GM18498 (cell line): ENCODE results near the gene GRN.
"Not testable (repeated sequence)": the region's sequence is repeated elsewhere in the genome, so short reads cannot be mapped to it uniquely, and the experiment has no call there.

Experiments used
- ATAC-seq: cut with Tn5 transposase; IDR thresholded peaks from one replicate; pipeline ENCODE4 v1.9.1; 2021; ENCODE audit warnings: mild to moderate bottlenecking, moderate library complexity; ENCODE audit not compliant: unreplicated experiment

GRN gene

DNA sequence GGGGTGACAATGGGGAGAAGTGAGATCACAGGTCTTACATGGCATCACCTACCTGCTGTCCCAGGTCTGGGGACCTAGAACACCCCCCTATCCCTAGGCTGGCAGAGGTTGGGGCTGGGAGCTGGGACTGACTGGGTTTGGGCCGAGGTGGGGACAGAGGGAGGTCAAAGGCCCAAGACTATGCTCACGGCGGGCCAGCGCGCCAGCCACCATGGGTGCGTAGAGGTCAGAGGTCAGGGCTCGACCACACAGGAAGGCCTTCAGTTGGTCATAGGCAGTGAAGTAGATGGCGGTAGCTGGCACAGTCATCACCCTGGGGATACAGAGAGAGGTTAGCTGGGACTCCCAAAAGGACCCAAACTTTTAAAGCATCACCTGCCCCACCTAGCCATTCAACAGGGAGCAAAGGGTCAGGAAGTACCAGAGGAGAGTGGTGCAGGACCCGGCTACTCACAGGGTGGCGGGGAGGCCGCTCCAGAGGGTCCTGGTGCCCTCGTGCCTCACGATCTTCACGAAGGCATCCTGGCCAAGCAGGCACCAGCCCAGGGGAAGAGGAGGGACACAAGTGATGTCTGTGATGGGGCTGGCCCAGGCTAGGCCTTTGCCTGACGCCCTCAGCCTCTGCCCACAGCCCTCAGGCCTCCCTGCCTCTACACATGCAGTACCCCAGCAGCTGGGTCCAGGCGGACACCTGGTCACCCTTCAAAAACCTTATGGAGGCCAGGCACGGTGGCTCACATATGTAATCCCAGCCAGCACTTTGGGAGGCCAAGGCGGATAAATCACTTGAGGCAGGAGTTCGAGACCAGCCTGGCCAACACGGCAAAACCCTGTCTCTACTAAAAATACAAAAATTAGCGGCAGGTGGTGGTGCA is 23.6 kb upstream of the GRN start:
- ATAC-seq, result no peak

DNA sequence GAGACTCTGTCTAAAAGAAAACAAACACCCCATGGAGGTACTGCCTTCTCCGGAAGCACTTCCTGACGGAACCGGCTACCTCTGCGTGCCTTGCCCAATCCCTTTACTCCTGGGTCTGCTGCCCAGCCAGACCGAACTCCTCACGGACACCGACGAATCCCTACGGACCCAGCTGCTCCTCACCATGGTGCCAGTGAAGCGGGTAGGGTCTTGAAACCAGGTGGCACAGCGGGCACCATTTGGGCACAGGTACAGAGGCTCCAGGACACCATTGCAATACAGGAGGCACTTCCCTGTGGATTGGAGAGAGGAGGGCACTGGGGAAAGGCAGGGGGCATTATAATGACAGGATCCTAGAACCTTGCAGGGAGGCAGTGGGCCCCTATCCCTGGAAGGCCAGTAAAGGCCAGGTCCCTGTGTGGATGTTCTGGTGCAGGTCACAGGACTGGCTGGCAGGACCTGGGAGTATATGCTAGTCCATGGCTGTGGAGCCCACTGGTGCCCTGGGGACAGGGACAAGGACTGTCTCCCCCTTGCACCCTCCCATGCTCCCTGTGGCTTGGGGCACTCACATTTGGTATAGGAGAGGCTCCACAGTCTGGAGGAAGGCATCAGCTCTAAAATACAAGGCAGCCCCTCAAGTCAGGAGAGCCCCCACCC is 22.7 kb upstream of the GRN start:
- no peak for ATAC-seq

DNA sequence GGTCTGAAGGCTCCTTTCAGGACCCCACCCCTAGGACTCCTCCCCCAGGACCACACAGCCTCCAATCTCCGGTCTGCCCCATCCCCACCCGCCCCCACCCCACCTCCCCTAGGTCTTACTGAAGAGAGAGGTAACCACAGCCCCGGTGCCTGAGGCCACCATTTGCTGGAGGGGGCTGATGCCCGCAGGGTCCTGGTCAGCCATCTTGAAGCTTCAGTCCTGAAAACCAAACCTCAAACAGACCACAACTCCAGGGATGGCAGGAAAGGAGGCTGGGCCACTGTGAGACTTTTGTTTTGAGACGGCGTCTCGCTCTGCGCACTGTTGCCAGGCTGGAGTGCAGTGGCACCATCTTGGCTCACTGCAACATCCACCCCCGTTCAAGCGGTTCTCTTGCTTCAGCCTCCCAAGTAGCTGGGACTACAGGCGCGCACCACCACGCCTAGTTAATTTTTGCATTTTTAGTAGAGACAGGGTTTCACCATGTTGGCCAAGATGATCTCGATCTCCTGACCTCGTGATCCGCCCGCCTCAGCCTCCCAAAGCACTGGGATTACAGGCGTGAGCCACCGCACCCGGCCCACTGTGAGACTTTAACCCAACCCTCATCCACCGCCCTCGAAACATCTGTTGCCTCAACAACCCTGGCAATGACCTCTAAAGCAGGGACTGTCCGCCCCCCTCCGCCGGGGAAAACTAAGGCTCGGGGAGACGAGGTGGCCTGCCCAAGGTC is 21.6 kb upstream of the GRN start:
- ATAC-seq, result no peak

DNA sequence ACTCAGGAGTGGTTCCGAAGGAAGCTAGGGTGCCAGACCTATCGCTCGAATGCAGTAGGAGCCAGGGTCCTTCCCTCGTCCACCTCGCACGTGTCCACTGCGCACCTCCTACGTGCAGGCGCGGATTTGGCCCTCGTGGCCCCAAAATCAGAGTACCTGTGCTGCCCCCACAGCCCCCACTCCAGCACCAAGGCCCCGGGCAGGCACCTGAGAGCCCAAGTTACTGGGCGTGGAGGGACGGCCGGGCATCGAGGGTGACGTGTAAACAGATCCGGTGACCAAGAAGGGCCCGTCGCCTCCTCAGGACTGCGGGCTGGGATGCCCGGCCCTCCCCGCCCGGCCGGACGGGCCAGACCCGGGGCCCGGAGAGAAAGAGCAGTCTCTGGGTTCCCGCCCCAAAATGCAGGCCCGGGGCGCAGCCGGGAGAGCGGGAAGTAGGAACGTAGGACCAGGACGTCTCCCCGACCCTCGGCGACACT is 21.0 kb upstream of the GRN start:
- ATAC-seq, result peak; percentile 1

DNA sequence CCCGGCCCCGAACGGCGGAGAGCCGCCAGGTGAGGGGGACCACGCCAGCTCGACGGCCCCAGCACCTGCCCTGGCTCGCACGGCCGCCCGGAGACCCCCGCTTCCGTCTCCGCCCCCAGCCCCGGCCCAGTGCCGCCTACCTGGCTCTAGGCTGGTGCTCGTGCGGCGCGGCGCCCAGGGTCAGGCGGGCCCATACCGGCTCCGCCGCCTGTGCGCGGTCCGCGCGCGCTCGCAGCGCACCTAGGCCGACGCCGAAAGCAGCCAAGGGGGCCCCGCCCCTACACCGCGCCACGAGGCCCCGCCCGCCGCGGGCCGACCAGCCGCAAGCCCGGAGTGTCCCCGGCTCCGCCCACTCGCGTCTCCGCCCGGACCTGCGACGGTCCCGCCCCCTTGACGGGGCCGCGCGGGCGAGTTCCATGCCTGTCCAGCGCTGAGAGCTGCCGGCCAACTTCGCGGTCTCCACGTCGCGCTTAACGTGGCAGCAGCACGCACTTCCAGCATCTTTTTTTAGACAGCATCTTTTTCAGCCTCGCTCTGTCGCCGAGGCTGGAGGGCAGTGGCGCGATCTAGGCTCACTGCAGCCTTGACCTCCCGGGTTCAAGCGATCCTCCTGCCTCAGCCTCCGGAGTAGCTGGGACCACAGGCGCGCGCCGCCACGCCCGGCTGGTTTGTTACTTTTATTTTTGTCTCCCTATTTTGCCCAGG is 20.4 kb upstream of the GRN start, which contains the start of gene SLC25A39:
Gene SLC25A39, minus strand, starts transcription at position 253 of the 705 bp plus-strand sequence. CDS start 1,261 bp downstream, outside the sequence.
- ATAC-seq, result peak; percentile 70

DNA sequence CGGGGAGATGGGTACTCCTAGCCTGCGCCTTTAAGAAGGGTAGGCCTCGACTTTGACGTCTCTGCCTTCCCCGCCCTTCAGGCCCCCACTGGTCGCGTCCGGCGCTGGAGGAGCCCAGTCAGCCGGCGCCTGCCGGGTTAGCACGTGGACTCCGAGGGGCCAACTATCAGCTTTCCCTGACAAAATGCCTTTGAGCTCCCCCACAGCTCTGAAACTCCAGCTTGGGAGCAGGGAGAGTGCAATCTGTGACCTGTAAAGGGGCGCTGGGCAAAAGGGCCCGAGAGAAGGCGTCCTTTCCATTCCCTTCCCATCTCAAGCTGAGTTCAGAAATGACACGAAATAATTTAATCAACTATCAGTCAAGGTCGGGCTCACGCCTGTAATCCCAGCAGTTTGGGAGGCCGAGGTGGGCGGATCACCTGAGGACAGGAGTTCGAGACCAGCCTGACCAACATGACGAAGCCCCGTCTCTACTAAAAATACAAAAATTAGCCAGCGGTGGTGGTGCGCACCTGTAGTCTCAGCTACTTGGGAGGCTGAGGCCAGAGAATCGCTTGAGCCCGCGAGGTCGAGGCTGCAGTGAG is 18.1 kb upstream of the GRN start:
- ATAC-seq, result peak; percentile 53

DNA sequence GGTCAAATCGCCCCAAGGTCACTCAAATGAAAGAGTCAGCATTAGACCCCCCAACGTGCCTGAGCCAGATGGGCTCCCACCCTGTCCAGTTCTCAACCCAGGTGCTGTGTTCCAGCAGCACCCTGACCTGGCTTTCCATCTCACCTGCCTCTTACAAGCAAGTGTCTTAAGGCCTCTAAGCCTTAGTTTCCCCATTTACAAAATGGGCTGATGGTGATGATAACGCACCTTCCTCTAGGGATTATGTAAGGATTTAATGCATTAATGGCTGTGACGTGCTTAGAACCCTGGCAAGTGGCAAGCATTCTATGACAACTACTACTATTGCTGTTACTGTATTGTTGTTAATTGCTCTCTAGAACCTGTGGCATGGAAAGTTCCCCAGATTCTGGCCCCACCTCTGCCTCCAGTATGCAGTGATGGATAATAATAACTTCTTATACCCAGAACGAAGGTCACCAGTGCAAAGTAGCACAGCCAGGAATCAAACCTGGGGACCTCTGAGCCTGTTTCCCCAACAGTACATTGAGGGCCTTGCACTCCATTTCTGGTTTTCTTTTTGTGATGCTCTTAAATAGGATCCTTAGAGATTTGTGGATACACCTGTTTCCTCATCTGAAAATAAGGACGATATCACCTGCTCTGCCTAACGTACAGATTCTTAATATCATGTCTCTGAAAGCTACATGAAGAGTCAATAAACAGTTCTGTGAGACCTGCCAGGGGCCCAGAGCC is 17.2 kb upstream of the GRN start:
- ATAC-seq, result no peak

DNA sequence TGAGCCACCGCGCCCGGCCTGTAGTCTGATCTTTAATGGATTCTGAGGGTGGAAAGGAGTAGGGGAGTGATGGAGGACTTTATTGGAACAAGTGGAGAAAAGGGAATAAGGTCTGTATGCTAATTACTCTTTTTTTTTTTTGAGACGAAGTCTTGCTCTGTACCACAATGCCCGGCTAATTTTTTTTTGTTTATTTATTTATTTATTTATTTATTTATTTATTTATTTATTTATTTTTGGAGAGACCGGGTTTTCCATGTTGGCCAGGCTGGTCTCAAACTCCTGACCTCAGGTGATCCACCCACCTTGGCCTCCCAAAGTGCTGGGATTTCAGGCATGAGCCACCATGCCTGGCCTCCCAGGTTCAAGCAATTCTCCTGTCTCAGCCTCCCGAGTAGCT is 15.6 kb upstream of the GRN start:
- ATAC-seq, result not testable (repeated sequence)

DNA sequence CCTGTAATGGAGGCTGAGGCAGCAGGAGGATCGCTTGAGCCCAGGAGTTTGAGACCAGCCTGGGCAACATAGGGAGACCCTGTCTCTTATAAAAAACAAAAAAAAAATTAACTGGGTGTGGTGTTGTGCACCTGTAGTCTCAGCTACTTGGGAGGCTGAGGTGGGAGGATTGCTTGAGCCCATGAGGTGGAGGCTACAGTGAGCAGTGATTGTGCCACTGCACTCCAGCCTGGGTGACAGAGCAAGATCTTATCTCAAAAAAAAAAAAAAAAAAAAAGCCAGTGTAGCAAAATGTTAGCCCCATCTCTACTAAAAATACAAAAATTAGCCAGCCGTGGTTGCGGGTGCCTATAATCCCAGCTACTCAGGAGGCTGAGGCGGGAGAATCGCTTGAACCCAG is 14.8 kb upstream of the GRN start:
- not testable (repeated sequence) for ATAC-seq

DNA sequence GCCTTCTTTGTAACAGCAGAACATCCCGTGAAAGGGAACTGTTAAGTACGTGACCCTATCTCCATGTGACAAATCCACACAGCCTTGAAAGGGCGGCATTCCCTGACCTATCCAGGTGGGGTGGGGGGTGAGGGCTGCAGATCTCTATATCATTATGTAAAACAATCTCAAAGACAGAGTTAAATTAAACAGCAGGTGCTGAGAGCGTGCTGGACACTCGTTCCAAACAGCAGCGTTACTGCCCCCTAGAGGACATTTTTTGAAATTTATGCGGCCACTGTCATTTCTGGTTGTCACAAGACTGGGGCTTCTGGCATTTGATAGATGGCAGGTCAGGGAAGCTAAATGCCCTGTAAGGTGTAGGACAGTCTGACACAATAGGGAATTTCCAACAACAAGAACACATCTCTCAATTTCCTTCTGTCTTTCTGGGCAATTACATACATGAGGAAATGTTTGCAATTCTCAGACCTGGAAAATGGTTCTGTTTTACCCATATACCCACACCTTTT is 13.8 kb upstream of the GRN start:
- no peak for ATAC-seq

DNA sequence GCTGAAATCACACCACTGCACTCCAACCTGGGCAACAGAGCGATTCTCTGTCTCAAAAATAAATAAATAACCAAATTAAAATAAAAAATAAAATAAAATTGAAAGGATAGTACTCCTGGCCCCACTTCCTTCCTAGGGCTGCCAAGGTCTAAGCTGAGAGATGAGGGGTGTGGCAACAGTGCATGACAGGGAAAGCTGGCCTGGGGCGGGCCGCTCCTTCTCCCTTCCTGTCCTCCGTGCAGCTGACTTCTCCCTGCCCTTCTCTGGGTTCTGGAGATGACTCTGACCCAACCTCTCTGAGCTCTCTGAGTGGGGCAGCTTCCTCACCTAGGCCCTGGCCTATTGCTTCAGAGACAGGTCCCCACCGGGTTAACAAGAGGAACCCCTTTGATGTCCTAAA is 11.7 kb upstream of the GRN start:
- no peak for ATAC-seq

DNA sequence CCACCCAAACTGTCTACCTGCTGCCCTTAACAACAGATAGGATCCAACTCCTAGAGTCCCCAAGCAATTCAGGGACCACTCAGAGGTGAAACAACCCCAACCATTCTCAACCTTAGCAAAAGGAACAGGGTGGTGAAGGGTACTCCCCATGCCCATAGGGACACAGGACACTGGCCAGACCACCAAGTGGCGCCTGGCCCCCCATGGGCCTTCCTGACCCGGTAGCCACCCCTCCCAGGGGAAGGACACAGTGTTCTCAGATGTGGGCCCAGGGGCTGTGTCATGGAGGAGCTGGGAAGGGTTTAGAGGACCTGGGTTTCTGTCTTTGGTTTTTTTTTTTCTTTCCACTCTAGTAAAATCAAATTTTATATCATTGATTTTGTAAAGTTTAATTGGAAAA is 10.8 kb upstream of the GRN start:
- no peak for ATAC-seq

DNA sequence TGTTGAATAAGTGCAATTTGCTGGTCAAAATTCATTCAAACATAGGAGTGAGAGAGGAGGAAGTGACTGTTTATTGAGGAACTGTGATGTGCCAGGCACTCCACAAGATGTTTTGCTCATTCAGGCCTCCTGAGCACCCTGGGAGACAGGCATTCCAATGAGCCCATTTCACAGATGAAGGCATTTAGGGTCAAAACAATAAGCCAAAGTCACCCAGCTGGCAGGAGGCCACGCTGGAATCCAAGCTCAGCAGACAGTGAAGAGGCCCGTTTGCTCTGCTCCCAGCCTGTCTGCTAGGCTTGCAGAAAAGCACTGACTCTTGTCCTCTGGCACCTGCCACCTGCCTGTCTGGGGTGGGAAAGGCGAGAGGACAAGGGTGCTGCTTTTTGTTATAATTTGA is 10.4 kb upstream of the GRN start:
- ATAC-seq, result no peak

DNA sequence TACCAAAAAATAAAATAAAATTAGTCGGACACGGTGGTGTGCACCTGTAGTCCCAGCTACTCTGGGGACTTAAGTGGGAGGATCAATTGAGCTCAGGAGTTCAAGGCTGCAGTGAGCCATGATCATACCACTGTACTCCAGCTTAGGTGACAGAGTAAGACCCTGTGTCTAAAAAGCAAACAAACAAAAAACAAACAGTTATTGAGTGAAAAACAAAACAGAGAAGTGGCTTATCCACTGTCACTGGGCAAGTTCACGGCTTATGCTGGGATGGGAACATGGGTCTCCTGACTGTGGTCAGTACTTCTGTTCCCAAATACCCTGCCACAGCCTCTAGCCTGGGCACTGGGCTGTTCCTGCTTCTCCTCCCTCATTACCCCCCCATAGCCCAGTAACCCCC is 9.5 kb upstream of the GRN start:
- no peak for ATAC-seq

DNA sequence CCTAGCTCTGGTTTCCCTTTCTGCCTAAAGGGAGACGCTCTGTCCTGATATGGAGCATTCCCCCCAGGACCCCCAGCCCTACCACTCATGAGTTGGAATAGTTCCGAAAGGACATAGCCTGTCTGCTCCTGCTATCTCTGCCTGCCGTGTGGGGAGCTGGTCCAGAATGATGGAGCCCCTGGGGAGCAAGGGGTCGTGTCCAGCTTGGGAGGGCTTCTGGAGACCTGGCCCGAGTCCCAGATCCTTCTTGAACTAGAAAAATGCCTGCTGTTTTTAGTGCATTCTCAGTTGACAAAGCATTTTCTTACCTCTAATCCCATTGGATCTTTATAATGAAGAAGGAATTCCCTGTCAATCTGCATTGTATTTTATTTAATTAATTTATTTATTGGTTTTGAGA is 9.1 kb upstream of the GRN start:
- ATAC-seq, result no peak

DNA sequence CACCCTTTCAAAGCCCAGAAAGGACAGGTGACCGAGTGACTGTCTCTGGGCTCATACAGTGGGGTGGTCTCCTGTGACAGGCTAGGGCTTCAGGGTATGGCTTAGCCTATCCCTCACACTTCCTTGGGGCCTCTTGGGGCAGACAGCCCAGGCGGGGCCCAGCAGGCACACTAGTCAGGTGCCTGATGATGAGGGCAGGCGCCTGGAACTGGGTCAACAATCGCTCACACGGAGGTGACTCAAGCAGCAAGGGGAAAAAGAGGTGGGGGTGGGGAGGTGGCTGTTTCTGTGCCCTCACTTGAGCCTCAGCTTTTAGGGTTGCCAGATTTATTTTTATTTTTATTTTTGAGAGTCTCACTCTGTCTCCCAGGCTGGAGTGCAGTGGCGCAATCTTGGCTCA is 6.4 kb upstream of the GRN start:
- no peak for ATAC-seq

DNA sequence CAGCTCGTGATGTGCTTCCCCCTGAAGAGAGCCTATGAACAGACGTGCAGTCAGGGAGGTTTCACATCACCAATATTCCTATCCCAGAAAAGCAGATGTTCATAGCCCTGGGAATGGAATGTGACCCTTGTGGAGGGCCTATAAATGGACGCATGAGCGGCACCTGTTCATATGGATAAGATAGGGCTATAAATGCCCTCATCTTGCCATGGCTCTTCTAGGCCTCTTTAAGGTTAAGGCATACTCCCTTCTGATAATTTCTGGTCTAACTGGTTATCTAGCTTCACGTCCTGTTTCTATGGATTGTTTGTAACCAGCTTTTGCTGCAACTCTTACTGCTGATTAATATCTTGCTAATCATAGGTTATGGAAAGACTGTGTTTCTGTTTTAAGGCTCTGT is 4.5 kb upstream of the GRN start:
- ATAC-seq, result not testable (repeated sequence)

DNA sequence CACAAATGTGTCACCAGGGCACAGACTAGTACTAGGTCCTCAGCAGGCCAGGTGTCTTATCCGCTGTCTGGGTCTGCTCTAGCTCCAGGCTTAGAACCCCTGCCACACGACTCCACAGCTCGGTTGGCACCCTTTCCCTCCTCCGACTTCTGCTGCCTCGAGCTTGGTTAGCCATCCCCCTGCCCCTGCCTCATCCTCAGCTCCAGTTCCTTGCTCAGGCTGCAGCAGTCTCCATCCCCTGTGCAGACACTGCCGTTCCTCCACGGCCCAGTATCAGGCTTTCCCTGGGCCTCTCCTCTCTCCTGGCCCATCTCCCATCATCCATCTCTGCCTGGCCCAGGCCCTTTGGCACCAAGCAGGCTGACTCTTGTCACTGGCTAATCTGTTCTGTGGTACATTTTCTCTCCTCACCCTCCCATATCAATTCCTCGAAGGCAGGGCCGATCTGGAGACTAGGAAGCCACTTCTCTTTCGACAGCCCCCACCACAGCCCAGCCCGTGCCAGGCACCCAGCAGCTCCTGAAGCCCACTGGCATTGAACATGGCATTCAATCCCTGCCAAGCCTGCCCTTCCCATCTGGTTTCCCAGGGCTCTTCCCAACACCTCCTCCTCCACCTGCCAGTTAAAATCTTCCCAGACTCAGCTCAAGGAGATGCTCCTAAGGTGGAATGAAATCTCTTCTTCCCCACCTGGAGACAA is 1.4 kb upstream of the GRN start:
- ATAC-seq, result no peak

DNA sequence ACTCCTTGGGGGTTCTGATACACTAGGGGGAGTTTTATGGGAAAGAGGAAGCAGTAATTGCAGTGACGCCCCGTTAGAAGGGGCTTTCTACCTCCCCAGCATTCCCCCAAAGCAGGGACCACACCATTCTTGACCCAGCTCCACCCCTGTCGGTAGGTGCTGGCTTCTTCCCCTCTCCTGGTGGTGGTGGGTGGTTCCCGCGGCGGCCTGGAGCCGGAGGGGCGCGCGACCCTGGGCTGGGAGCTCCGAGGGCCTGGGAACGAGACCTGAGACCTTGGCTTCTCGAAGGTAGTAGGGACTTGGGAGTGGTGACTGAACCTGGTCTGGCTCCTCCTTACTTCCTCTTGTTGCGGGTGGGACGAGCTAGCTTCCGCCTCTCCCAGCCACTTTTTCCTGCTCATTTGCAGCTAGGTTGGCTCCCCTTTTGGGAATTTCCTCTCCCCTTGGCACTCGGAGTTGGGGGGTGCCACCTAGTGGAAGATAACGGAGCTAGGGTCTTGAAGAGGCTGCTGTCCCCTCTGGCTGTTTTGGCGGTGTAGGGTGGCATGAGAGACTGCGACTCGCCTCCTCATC is 438 bp downstream of the GRN start:
- peak; percentile 6 for ATAC-seq
